NB4 (cell line): ENCODE data around the gene CEPT1.

Experiments
- DNase-seq: peaks from one replicate; pipeline ENCODE4 v3.0.0; 2010; ENCODE audit warnings: low read depth
- H3K4me3 ChIP-seq: one replicate; pipeline ENCODE4 v1.5.1; 2011; ENCODE audit warnings: mild to moderate bottlenecking, low read depth, low read length, moderate library complexity
- MYC ChIP-seq: IDR thresholded peaks from 2 replicates; pipeline ENCODE4 v1.6.1; 2011; ENCODE audit warnings: low read depth, low read length
- POLR2A ChIP-seq: IDR thresholded peaks from 2 replicates; pipeline ENCODE4 v1.6.1; 2011; ENCODE audit warnings: mild to moderate bottlenecking; ENCODE audit not compliant: insufficient read length; ENCODE audit errors: extremely low read depth
- TF ChIP-seq, protein P1 (sequence below): IDR thresholded peaks from 2 replicates; pipeline ENCODE4 v1.6.1; 2011; ENCODE audit warnings: low read depth, low read length
- TF ChIP-seq, protein P2 (sequence below): IDR thresholded peaks from one replicate; pipeline ENCODE4 v1.5.1; 2012; ENCODE audit warnings: low read depth, low read length

Gene CEPT1

DNA sequence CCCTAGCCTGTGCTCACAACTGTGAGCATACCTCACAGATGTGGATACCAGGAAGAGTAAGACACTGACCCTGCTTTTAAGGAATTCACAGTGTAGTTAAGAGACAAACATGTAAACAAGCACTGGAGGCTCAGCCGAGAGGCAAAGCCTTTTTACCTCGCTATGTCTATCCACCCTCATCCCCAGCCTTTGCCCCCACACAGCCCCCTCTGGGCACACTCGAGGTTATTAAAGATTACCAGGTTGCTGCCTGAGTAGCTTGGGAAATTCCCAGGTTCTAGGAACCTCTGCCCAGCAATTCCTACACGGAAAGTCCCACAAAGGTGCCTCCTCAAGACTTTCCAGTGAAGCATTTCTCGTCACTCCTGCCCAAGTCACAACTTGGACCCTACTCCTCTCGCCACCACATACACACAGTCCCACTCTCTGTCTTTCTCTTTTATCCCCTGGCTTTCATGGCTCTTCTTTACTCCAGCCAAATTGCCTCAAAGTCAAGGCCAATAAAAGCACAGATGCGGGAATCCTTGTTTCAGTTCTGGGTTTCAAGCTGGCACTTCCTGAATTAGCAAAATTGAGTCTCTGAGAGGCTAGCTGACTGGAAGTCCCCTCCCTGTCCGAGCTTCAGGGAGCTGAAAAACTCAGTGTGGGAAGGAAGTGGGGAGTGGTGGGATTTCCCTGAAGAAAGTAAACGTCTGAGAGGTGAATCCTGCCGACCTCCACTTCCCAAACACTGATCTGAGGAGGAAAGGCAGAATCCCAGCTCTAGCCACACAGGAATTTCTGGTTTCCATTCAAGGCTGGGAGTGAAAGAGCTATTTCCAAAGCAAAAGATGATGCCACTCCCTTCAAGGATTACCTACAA is 52.9 kb downstream of the CEPT1 start:
- H3K4me3 ChIP-seq: no peak overlapping the region

DNA sequence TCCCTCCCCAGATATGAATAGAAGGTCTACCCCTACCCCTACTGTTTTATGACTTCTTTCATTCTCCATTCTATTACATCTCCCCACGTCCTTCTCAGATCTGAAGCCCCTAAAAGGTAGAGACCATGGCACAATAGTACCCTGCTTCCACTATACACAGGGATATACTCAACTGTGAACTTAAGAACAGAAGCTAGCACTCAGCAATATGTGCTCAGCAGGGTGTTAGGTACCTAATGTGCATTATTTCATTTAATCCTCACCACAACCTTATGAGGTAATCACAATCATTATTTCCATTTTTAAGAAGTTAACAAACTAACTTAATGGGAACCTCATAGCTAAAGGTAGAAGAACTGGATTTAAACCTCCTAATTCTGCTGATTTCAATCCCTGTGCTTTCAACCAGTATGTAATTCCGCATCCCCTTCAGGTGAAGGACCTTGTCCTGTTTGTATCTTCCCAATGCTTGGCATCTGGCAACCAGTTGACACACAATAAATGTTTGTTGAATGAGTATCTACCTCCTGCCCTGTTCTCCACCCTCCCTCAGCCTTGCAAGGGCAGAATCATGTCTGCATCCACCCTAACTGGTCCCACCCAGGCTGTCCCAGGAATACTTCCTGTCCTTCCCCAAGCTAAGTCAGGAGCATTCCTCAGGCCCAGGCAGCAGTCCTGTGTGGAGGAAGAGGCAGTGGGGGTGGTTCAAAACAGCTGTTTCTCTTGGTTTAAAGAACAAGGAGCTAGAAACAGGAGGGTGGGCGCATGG is 53.9 kb downstream of the CEPT1 start:
- H3K4me3 ChIP-seq: no peak overlapping the region
- DNase-seq: no peak
- no peak for TF ChIP-seq MYC
- TF ChIP-seq, protein P1, sequence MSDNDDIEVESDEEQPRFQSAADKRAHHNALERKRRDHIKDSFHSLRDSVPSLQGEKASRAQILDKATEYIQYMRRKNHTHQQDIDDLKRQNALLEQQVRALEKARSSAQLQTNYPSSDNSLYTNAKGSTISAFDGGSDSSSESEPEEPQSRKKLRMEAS: no peak
- TF ChIP-seq, protein P2, sequence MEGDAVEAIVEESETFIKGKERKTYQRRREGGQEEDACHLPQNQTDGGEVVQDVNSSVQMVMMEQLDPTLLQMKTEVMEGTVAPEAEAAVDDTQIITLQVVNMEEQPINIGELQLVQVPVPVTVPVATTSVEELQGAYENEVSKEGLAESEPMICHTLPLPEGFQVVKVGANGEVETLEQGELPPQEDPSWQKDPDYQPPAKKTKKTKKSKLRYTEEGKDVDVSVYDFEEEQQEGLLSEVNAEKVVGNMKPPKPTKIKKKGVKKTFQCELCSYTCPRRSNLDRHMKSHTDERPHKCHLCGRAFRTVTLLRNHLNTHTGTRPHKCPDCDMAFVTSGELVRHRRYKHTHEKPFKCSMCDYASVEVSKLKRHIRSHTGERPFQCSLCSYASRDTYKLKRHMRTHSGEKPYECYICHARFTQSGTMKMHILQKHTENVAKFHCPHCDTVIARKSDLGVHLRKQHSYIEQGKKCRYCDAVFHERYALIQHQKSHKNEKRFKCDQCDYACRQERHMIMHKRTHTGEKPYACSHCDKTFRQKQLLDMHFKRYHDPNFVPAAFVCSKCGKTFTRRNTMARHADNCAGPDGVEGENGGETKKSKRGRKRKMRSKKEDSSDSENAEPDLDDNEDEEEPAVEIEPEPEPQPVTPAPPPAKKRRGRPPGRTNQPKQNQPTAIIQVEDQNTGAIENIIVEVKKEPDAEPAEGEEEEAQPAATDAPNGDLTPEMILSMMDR: no peak

More for the DNA sequence above, 52.9 kb downstream of the CEPT1 start:
- DNase-seq: peak; percentile 49
- TF ChIP-seq POLR2A (no peak), MYC (no peak)
- TF ChIP-seq, protein P2: no peak
- TF ChIP-seq, protein P1: no peak

DNA sequence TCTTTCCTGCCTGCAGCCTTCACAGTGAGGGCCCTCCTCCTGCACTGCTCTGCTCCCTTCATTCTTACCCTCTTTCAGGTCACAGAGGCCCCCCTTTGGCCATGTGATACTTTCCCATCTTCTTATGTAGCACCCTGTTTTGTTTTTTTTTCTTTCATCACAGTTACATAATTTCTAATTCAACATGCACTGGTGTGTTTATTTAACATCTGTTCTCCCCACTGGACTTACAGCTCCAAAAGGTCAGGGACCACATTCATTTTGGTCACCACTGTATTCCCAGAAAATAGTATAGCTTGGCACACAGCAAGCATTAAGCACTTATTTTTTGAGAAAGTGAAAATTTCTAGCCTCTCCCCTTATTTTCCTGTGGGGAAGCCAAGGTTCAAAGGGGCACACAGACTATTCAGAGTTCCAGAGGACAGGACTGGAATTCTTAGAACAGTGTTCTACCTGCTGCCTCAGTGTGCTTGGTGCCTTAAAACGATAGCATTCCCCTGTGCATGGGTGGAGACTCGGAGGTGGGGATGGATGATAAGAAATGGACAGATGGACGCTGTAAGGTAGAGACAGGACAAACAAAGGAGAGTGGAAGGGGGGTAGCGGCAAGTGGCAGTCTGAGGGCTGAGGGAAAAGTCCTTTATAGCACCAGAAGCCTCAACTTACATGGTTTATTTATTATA is 55.1 kb downstream of the CEPT1 start:
- H3K4me3 ChIP-seq: no peak overlapping the region
- TF ChIP-seq, protein P1: no peak
- TF ChIP-seq, protein P2: no peak
- TF ChIP-seq MYC (no peak), POLR2A (no peak)
- no peak for DNase-seq

DNA sequence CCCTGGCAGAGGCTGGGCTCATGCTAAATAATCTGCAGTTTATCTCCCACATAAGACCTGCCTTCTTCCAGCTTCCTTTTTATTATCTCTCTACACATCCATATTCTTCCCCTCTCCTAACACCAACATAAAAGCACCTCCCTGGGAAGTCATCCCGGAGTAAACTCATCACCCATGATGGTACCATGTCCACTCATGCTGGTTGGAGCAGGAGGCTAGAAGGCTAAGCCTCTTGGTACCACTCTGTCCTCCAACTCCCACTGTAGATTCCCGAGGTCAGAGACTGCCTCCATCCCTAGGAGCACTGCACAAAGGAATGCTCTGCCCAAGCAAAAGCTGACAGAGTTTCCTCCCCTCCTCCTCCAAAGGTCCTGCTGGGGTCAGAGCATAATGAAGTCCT is 56.2 kb downstream of the CEPT1 start:
- TF ChIP-seq MYC: no peak
- TF ChIP-seq, protein P1: no peak
- no peak overlapping the region for H3K4me3 ChIP-seq
- DNase-seq: no peak

DNA sequence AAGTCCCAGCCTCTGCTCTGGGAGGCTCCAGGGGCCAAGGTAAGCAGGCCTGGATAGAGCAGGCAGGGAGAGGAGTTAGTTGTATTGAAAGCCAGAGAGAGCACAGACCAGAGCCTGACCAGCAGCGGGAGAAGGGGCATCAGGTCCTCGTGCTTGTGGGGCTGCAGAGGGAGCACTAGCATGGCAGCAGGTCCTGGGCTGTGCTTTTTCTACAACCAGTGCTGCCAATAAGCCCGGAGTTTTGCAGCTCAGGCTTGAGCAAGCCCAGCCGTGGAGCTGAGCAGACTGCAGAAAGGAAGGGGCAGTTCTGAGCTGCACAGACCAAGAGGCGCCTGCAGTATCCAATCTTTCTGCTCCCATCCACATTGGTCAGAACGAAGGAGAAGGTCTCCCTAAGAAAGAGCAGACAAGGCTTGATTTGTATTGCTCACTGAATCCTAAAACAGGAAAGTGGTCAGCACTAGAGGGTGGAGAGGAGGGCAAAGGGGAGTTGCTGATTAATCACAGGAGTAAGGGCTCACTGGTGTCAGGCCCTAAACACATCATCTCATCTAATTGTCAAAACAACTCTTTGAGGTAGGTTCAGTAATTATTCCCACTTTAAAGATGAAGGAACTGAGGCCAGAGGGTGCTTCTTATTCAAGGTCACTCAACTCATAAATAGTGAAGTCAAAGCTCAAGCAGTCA is 57.7 kb downstream of the CEPT1 start:
- TF ChIP-seq MYC (no peak), POLR2A (no peak)
- TF ChIP-seq, protein P1: peak; percentile 40; the same call in 1 of the 2 replicates
- TF ChIP-seq, protein P2: peak; percentile 36
- H3K4me3 ChIP-seq: no peak overlapping the region

More for the DNA sequence above, 57.7 kb downstream of the CEPT1 start:
- peak; percentile 73 for DNase-seq
